COLO668 (cell line): ENCODE results near the gene PMAIP1.
"Not testable (repeated sequence)": the region's sequence is repeated elsewhere in the genome, so short reads cannot be mapped to it uniquely, and the experiment has no call there.

Experiments
- DNase-seq: peaks from one replicate; lab custom pipeline; 2025; ENCODE audit not compliant: unreplicated experiment; lab: John Stamatoyannopoulos, UW

Gene PMAIP1

GRCh38 chr18:59899298-59900221 is at the start of gene PMAIP1:
PMAIP1 (plus strand) TSS chr18:59899996; CDS start chr18:59900178, 182 bp downstream.
- DNase-seq: peak; percentile 96

- no peak for DNase-seq
These were observed 47.9 kb upstream of the PMAIP1 start for GRCh38 chr18:59851784-59852399.

- no peak for DNase-seq
These were observed 47.2 kb upstream of the PMAIP1 start for GRCh38 chr18:59852548-59852947.

GRCh38 chr18:59853380-59853779 is 46.4 kb upstream of the PMAIP1 start:
- no peak for DNase-seq

GRCh38 chr18:59853988-59854387 is 45.8 kb upstream of the PMAIP1 start:
- not testable (repeated sequence) for DNase-seq

GRCh38 chr18:59861009-59861408 is 38.8 kb upstream of the PMAIP1 start:
- DNase-seq: no peak

- DNase-seq: no peak
These were observed 37.6 kb upstream of the PMAIP1 start for GRCh38 chr18:59861963-59862819.

- DNase-seq: no peak
These were observed 34.4 kb upstream of the PMAIP1 start for GRCh38 chr18:59865241-59865986.

GRCh38 chr18:59866551-59867269 is 33.1 kb upstream of the PMAIP1 start:
- DNase-seq: no peak

GRCh38 chr18:59867337-59868104 is 32.3 kb upstream of the PMAIP1 start:
- DNase-seq: no peak

GRCh38 chr18:59870623-59871130 is 29.1 kb upstream of the PMAIP1 start:
- no peak for DNase-seq

- DNase-seq: no peak
These were observed 28.0 kb upstream of the PMAIP1 start for GRCh38 chr18:59871711-59872362.

- no peak for DNase-seq
These were observed 26.2 kb upstream of the PMAIP1 start for GRCh38 chr18:59873641-59874040.

GRCh38 chr18:59874166-59874565 is 25.6 kb upstream of the PMAIP1 start:
- DNase-seq: no peak

- DNase-seq: no peak
These were observed 23.5 kb upstream of the PMAIP1 start for GRCh38 chr18:59876310-59876626.

GRCh38 chr18:59877361-59877760 is 22.4 kb upstream of the PMAIP1 start:
- no peak for DNase-seq

GRCh38 chr18:59878644-59879043 is 21.2 kb upstream of the PMAIP1 start:
- DNase-seq: no peak

- peak; percentile 85 for DNase-seq
These were observed 17.8 kb upstream of the PMAIP1 start for GRCh38 chr18:59881728-59882656.
